ENCODE data around the gene CAMTA2. TPM values are rescaled to one million over a fixed set of nuclear protein-coding genes. Genes with fewer than 3 reads are reported as not detected.

The CAMTA2 gene
- total and polyA plus RNA-seq, 9 of the 15 experiments (the other 6 are each of a cell fraction or from before 2014, with no cell fraction given): 0.24 to 25.1 (median 6.3) TPM

DNA sequence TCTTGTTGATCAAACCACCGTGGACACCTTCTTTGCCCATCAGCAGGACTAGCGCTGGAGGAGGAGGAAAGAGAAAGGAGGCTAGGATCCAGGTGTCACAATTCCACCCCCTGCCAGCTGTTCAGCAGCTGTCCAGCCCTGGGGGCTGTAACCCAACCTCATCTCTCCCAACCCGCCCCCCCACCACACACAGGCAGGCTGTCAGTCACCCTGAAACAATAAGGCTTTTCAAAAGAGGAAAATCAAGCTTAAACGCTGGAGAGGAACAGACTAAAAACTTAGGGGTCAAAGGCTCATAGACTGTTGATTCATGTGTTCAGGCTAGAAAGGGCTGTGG lies 41.6 kb downstream of the CAMTA2 start:
- Histone ChIP-seq H3K79me2 (ENCODE audit: control insufficient read depth, insufficient read depth, low read length) (peaks cover 83% of the 10 kb centered on the region), H3K27ac (ENCODE audit: extremely low read depth, low read depth, low read length) (peak overlapping the region; percentile 98), H3K4me1 (replicated peaks in 1 of 2; ENCODE audit: control insufficient read depth in 2 of 2, insufficient read depth in 2 of 2, low read length in 2 of 2) (peaks cover 24 to 37% of the 10 kb centered on the region in 2 experiments), H3K9ac (ENCODE audit: insufficient read depth in 1 of 2, low read depth in 2 of 2, low read length in 2 of 2) (peak overlapping the region; percentile 50 to 97; a peak in 3 of 4 replicates), H3K9me3 (replicated peaks; ENCODE audit: control insufficient read depth, insufficient read depth, low read depth, low read length) (no peaks in the 10 kb centered on the region), H3K4me2 (ENCODE audit: insufficient read depth, low read length) (peak overlapping the region; percentile 93), H3K36me3 (ENCODE audit: control insufficient read depth, insufficient read depth, low read length) (peaks cover 65% of the 10 kb centered on the region), H2AFZ (ENCODE audit: low read depth, low read length) (no peak overlapping the region), H4K20me1 (replicated peaks; ENCODE audit: control insufficient read depth, insufficient read depth, low read length) (peaks cover 22% of the 10 kb centered on the region), H3K9me1 (ENCODE audit: control insufficient read depth, insufficient read depth, low read length) (no peaks in the 10 kb centered on the region), H3K27me3 (ENCODE audit: control insufficient read depth in 2 of 2, insufficient read depth in 2 of 2, low read length in 2 of 2) (no peaks in the 10 kb centered on the region), H3K4me3 (peak overlapping the region; percentile 97)
- ChIA-PET POLR2A (interaction anchor here (0.6 to 3.2 kb wide), 4 partner anchors 17 to 813 kb away, joined by 3 to 21 read pairs (median 3); partner anchors contain the start of gene SPAG7), CTCF (ENCODE audit: low intra/inter-chr PET ratio) (no interaction called here)
- WGBS (ENCODE audit: insufficient coverage, low coverage, missing lambda C conversion rate): 10% methylated on average over 3 of the region's 4 CpGs
- ATAC-seq: no peak
- FAIRE-seq: no peak
- in situ Hi-C loops (cut with MboI): no loop called here
- TF ChIP-seq SREBF1 (IDR thresholded peaks at IDR 0.05; ENCODE audit: borderline replicate concordance, low read depth, low read length): no peak
- TF ChIP-seq PTBP1 (IDR thresholded peaks at IDR 0.05; ENCODE audit: low read depth, low read length): no peak
- TF ChIP-seq SIN3A (IDR thresholded peaks at IDR 0.05; ENCODE audit: borderline replicate concordance in 2 of 2, control insufficient read depth in 1 of 2, low read depth in 2 of 2, low read length in 2 of 2): peak in 1 of 2 experiments; percentile 37; a peak in 1 of 4 replicates
- 0 out of 2 replicates have a peak, but pooled peaks have one; percentile 29 for TF ChIP-seq TFAP4 (CRISPR knock-in tag; IDR thresholded peaks at IDR 0.05; ENCODE audit: borderline replicate concordance)
- no peak for TF ChIP-seq TAF15 (IDR thresholded peaks at IDR 0.05; ENCODE audit: low read depth, low read length)
- no peak for TF ChIP-seq EHMT2 (IDR thresholded peaks at IDR 0.05)
- TF ChIP-seq ILF3 (IDR thresholded peaks at IDR 0.05; ENCODE audit: borderline replicate concordance): no peak
- no peak for TF ChIP-seq TAL1 (IDR thresholded peaks at IDR 0.05)
- TF ChIP-seq SMARCB1 (IDR thresholded peaks at IDR 0.05; ENCODE audit: insufficient read length, low read depth): no peak
- no peak for TF ChIP-seq ZNF561 (CRISPR knock-in tag; conservative IDR thresholded peaks at IDR 0.05)
- no peak for TF ChIP-seq ZNF551 (CRISPR knock-in tag; IDR thresholded peaks at IDR 0.05)
- TF ChIP-seq JUND (IDR thresholded peaks at IDR 0.05; ENCODE audit: borderline replicate concordance, low read depth, low read length): no peak
- TF ChIP-seq JUND (tag; IDR thresholded peaks at IDR 0.05; ENCODE audit: borderline replicate concordance, low read depth, low read length): no peak
- TF ChIP-seq XRCC3 (IDR thresholded peaks at IDR 0.05): no peak
- no peak for TF ChIP-seq SIN3B (IDR thresholded peaks at IDR 0.05; ENCODE audit: low read depth)
- no peak for TF ChIP-seq HSF4 (CRISPR knock-in tag; IDR thresholded peaks at IDR 0.05; ENCODE audit: borderline replicate concordance)
- DNase-seq (ENCODE audit: extremely low read depth in 1 of 4, low spot score in 3 of 4): no peak
- intact Hi-C loops (cut with micrococcal nuclease): loop anchor here (1.0 kb wide), 1 partner anchor 21 kb away; the partner anchor contains the start of gene SPAG7
- no TSS peak for BruUV-seq (replicated peaks)
